ENCODE data around the gene POLK.

The POLK gene

GRCh38 chr5:75511435-75512382 is at the start of gene POLK, which contains the start of gene CERT1:
TSS of gene POLK (plus strand) at chr5:75511891.
TSS of gene CERT1 (minus strand) at chr5:75511629. CDS start at chr5:75511207, 422 bp downstream.
- H3K27me3 ChIP-seq (replicated peaks; ENCODE audit: control insufficient read depth, insufficient read depth, low read length): no peaks in the 10 kb centered on the region
- no peaks in the 10 kb centered on the region for H3K36me3 ChIP-seq (ENCODE audit: control insufficient read depth, insufficient read depth, low read length)
- TF ChIP-seq, protein P1, sequence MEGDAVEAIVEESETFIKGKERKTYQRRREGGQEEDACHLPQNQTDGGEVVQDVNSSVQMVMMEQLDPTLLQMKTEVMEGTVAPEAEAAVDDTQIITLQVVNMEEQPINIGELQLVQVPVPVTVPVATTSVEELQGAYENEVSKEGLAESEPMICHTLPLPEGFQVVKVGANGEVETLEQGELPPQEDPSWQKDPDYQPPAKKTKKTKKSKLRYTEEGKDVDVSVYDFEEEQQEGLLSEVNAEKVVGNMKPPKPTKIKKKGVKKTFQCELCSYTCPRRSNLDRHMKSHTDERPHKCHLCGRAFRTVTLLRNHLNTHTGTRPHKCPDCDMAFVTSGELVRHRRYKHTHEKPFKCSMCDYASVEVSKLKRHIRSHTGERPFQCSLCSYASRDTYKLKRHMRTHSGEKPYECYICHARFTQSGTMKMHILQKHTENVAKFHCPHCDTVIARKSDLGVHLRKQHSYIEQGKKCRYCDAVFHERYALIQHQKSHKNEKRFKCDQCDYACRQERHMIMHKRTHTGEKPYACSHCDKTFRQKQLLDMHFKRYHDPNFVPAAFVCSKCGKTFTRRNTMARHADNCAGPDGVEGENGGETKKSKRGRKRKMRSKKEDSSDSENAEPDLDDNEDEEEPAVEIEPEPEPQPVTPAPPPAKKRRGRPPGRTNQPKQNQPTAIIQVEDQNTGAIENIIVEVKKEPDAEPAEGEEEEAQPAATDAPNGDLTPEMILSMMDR (IDR thresholded peaks at IDR 0.05; ENCODE audit: insufficient read depth, low read length, poor library complexity, severe bottlenecking): no peak
- H3K4me3 ChIP-seq (replicated peaks; ENCODE audit: low read depth, low read length): peak within 1 kb of the TSS; percentile 98
- peak; percentile 97 for DNase-seq (ENCODE audit: extremely low read depth, insufficient read length)

DNA sequence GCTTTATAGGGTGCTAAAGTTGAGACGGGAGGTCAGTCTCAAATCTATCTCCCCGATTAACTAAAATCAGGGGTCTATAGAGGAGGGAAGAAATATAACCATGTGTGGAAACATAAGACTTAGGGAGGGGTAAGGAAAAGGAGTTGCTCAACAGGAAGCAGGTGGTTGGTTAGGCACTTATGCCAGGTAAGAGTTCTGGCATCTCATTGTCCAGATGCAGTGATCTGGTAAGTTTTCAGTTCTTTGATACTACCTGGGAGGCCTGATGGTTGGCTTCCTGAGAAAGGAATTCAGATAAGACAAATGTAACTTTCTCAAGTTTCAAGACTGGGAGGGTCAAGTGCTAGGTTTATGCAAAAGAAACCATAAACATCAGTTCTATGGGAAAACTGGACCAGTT is 48.0 kb upstream of the POLK start:
- TF ChIP-seq, protein P1 (IDR thresholded peaks at IDR 0.05; ENCODE audit: insufficient read depth, low read length, poor library complexity, severe bottlenecking): no peak
- DNase-seq (ENCODE audit: extremely low read depth, insufficient read length): no peak
- H3K27me3 ChIP-seq (replicated peaks; ENCODE audit: control insufficient read depth, insufficient read depth, low read length): no peaks in the 10 kb centered on the region
- H3K4me3 ChIP-seq (replicated peaks; ENCODE audit: low read depth, low read length): no peak overlapping the region
- no peaks in the 10 kb centered on the region for H3K36me3 ChIP-seq (ENCODE audit: control insufficient read depth, insufficient read depth, low read length)

DNA sequence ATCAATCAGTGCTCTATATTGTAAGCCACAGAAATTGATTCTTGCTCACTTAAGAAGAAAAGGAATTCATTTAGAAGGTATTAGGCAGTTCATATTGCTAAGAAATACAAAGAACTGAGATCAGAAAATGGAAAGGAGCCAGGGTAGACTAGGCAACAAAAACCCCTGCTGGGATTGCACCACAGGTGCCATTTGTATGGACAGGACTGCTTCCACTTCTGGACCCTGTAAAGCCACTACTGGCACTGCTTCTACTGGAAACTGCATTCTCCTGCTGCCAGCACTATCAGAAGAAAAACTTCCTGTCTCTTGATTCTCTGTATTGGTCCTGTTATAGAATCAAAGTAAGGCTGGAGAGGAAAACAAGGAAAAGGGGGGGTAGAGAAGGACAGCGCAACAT is 46.2 kb upstream of the POLK start:
- no peaks in the 10 kb centered on the region for H3K27me3 ChIP-seq (replicated peaks; ENCODE audit: control insufficient read depth, insufficient read depth, low read length)
- H3K4me3 ChIP-seq (replicated peaks; ENCODE audit: low read depth, low read length): no peak overlapping the region
- DNase-seq (ENCODE audit: extremely low read depth, insufficient read length): no peak
- TF ChIP-seq, protein P1 (IDR thresholded peaks at IDR 0.05; ENCODE audit: insufficient read depth, low read length, poor library complexity, severe bottlenecking): no peak
- no peaks in the 10 kb centered on the region for H3K36me3 ChIP-seq (ENCODE audit: control insufficient read depth, insufficient read depth, low read length)

DNA sequence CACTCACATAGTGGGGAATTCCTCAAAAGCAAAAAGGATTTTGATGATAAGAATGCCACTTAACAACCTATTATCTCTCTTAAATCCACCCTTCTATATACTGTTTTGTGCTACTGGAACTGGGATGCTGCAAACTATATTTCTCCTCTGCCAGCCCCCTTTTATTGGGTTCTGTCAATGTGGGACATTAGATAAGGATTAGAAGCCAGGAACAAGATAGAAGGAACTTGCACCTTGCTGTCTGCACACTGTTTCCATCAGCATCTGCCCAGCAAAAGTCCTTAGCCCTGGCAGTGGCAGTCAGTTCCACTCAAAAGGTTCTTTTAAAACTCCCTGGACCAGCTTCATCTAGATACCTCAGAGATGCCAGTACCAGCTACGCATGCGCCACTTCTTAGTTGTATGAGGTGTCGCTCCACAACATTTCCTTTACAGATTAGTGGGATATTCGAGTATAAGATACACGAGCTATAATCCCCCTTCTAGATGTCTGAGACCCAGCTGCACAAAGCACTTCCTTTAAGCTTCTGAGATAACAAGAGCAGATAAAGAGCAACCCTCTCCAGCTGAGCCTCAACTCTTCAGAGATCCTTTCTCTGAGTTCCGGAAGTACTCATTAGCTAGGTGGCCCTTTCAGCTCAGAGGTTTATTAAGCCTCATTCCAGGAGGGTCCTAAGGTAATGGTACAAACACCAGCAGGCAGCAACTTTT is 45.5 kb upstream of the POLK start:
- Histone ChIP-seq H3K27me3 (replicated peaks; ENCODE audit: control insufficient read depth, insufficient read depth, low read length) (no peaks in the 10 kb centered on the region), H3K4me3 (replicated peaks; ENCODE audit: low read depth, low read length) (no peak overlapping the region), H3K36me3 (ENCODE audit: control insufficient read depth, insufficient read depth, low read length) (no peaks in the 10 kb centered on the region)
- DNase-seq (ENCODE audit: extremely low read depth, insufficient read length): no peak
- TF ChIP-seq, protein P1 (IDR thresholded peaks at IDR 0.05; ENCODE audit: insufficient read depth, low read length, poor library complexity, severe bottlenecking): no peak

GRCh38 chr5:75468593-75468992 is 43.1 kb upstream of the POLK start:
- no peaks in the 10 kb centered on the region for H3K27me3 ChIP-seq (replicated peaks; ENCODE audit: control insufficient read depth, insufficient read depth, low read length)
- TF ChIP-seq, protein P1 (IDR thresholded peaks at IDR 0.05; ENCODE audit: insufficient read depth, low read length, poor library complexity, severe bottlenecking): no peak
- no peak overlapping the region for H3K4me3 ChIP-seq (replicated peaks; ENCODE audit: low read depth, low read length)
- DNase-seq (ENCODE audit: extremely low read depth, insufficient read length): no peak
- no peaks in the 10 kb centered on the region for H3K36me3 ChIP-seq (ENCODE audit: control insufficient read depth, insufficient read depth, low read length)
